ENCODE measurements around the gene MUC5AC. TPM values are rescaled to one million over a fixed set of nuclear protein-coding genes. Genes with fewer than 3 reads are reported as not detected.

MUC5AC gene
- polyA plus RNA-seq, 1 experiment, result not detected

- no peak overlapping the region for H3K4me3 ChIP-seq (ENCODE audit: low read depth, low read length)
- no peak for DNase-seq (ENCODE audit: low read depth)
- H3K36me3 ChIP-seq (ENCODE audit: control insufficient read depth, insufficient read depth, low read length), result no peaks in the 10 kb centered on the region
- no peak for TF ChIP-seq CTCF (IDR thresholded peaks at IDR 0.05; ENCODE audit: insufficient read depth, low read depth, low read length)
- POLR2A ChIA-PET, result no interaction called here
- H3K27me3 ChIP-seq (ENCODE audit: control insufficient read depth, insufficient read depth, low read length), result peaks cover 6% of the 10 kb centered on the region; the same call in 1 of the 2 replicates
- CTCF ChIA-PET, result interaction anchor here (1.4 to 2.4 kb wide), 2 partner anchors 10 to 399 kb away, joined by 5 to 7 read pairs; no protein-coding TSS in a partner anchor
These were observed 40.9 kb upstream of the MUC5AC start for GRCh38 chr11:1116666-1117390.

- ChIA-PET CTCF (interaction anchor here (2.4 kb wide), 1 partner anchor 398 kb away, joined by 7 read pairs; no protein-coding TSS in a partner anchor), POLR2A (no interaction called here)
- H3K4me3 ChIP-seq (ENCODE audit: low read depth, low read length), result no peak overlapping the region
- H3K27me3 ChIP-seq (ENCODE audit: control insufficient read depth, insufficient read depth, low read length), result peaks cover 6% of the 10 kb centered on the region; the same call in 1 of the 2 replicates
- H3K36me3 ChIP-seq (ENCODE audit: control insufficient read depth, insufficient read depth, low read length), result no peaks in the 10 kb centered on the region
- TF ChIP-seq CTCF (IDR thresholded peaks at IDR 0.05; ENCODE audit: insufficient read depth, low read depth, low read length), result no peak
- DNase-seq (ENCODE audit: low read depth), result no peak
These were observed 39.8 kb upstream of the MUC5AC start for GRCh38 chr11:1117992-1118391.

GRCh38 chr11:1118755-1119603, 38.8 kb upstream of the MUC5AC start:
- Histone ChIP-seq H3K27me3 (ENCODE audit: control insufficient read depth, insufficient read depth, low read length) (peaks cover 6% of the 10 kb centered on the region; the same call in 1 of the 2 replicates), H3K4me3 (ENCODE audit: low read depth, low read length) (no peak overlapping the region), H3K36me3 (ENCODE audit: control insufficient read depth, insufficient read depth, low read length) (no peaks in the 10 kb centered on the region)
- DNase-seq (ENCODE audit: low read depth), result no peak
- CTCF ChIA-PET, result no interaction called here
- POLR2A ChIA-PET, result no interaction called here
- TF ChIP-seq CTCF (IDR thresholded peaks at IDR 0.05; ENCODE audit: insufficient read depth, low read depth, low read length), result no peak

- Histone ChIP-seq H3K4me3 (ENCODE audit: low read depth, low read length) (no peak overlapping the region), H3K36me3 (ENCODE audit: control insufficient read depth, insufficient read depth, low read length) (no peaks in the 10 kb centered on the region), H3K27me3 (ENCODE audit: control insufficient read depth, insufficient read depth, low read length) (peaks cover 6% of the 10 kb centered on the region; the same call in 1 of the 2 replicates)
- no peak for TF ChIP-seq CTCF (IDR thresholded peaks at IDR 0.05; ENCODE audit: insufficient read depth, low read depth, low read length)
- DNase-seq (ENCODE audit: low read depth), result no peak
- ChIA-PET CTCF (no interaction called here), POLR2A (no interaction called here)
These were observed 38.1 kb upstream of the MUC5AC start for GRCh38 chr11:1119604-1120146.

Measured in BJ (cell line).